Ramos (cell line): ENCODE measurements around the gene ZNF432.

ENCODE experiments used
- in situ Hi-C: fragments of 300-500 bp; cut with MboI; formaldehyde crosslinking; loops from one replicate; pipeline ENCODE4 v1.14.3; 2022; ENCODE audit warnings: low sequenced_read_pairs; ENCODE audit not compliant: unreplicated experiment

ZNF432 gene

DNA sequence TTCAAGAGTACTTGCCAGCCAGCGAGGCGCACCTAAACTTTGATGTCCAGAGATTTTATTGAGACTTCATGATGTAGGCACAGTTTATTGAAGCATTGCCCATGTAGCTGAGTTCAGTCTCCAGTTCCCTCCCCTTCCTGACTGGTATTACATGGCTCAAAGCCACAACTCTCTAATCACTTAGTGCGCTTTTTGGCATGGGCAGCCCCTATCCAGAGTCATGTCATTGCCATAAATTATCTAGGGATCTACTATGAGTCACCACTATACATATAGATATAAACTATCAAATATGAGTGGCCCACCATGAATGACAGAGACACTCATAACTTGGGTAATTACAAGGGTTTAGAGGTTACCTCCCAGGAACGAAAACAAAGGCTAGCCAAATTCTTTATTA is 28.1 kb downstream of the ZNF432 start:
- in situ Hi-C loops, result no loop called here

DNA sequence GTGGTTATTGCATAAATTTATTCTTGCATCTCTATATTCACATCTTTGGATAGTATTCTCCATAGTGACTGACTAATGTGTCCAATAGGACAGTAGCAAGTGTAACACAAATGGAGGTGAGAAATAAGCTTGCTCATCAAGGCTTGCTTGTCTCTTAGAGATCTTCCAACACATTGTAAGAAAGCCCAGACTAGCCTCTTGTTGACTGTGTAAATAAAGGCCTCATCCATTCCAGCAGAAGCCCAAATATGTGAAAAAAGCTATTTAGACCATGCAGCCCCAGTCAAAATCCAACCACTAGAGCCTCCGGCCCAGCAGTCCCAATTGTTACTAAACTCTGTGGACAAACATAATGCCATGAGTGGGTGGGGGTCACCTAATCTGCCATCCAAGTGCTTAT is 38.0 kb downstream of the ZNF432 start:
- in situ Hi-C loops, result no loop called here

DNA sequence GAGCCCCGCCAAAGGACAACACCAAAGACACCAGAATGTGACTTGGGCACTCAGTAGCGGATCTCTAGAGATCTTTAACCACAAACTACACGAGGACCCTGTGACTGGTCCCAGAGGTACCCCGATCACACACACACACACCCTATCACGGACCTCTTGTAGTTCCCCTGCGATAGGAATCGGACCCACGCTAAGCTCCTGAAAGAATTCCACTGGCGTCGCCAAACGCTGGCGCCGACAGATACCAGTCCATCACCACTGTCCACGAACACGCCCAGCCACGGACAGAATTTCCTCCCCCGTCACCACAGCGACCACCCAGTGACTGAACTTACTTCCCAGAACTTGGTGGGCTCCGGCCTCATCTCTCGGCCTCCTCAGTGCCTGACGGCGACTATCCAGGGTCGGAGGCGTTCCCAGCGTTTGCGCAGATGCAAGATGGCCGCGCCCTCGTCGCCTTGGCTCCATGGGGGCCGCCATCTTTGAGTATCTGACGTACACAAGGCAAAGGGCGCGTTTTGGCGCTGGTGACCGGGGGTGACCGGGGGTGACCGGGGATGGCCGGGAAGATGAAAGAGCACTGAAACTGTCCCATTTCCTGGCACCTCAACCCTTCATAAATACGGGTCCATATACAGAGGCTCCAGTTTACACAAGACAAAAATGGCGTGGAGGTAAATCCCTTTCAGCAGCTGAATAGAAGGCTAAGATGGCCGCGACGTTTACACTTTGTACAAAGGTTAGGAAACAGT is 40.7 kb downstream of the ZNF432 start, which contains the start of gene ZNF615:
Gene ZNF615, minus strand, starts transcription at position 406 of the 752 bp plus-strand sequence. CDS start 4,500 bp downstream, outside the sequence.
- in situ Hi-C loops, result no loop called here

DNA sequence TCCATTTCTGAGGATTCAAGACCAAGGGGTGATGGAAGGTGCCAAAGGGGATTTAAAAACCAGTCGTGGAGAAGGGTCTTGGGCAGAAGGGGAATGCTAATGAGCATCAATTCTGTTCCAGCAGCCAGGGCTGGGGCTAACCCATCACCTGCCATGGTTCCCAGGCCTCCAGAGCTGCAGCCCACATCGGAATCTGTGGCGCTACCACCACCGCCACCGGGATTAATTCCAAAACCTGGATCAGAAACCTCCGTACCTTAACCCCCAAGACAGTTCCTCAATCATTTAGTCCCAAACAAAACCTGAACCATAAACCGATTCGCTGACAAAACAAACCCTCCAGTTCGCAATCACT is 41.2 kb downstream of the ZNF432 start:
- in situ Hi-C loops, result no loop called here

DNA sequence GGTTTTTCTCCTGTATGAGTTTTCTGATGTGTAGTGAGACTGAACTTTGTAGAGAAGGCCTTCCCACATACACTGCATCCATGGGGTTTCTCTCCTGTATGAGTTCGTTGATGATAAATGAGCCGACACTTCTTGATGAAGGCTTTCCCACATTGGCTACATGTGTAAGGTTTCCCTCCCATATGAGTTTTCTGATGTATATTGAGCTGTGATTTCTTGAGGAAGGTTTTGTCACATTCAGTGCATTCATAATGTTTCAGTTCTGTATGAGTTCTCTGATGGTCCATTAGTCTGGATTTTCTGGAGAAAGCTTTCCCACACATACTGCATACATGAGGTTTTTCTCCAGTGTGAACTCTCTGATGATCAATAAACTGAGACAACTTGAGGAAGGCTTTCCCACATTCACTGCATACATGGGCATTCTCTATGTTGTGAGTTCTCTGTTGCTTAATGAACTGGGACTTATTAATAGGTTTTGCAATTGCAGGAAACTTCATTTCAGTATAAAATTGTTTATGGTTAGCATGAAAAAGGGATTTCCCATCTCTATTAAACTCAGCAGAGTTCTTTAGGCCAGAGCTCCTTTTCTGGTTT is 54.5 kb downstream of the ZNF432 start:
- in situ Hi-C loops, result no loop called here

DNA sequence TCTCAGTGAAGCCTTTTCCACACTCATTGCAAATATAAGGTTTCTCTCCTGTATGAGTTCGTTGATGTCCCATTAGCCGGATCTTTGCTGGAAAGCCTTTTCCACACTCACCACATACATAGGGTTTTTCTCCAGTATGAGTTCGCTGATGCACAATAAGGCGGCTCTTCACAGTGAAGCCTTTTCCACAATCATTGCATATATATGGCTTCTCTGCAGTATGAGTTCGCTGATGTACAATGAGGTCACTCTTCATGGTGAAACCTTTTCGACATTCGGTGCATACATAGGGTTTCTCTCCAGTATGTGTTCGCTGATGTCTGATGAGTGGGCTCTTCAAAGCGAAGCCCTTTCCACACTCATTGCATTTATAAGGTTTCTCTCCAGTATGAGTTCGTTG is 55.2 kb downstream of the ZNF432 start:
- in situ Hi-C loops, result no loop called here

DNA sequence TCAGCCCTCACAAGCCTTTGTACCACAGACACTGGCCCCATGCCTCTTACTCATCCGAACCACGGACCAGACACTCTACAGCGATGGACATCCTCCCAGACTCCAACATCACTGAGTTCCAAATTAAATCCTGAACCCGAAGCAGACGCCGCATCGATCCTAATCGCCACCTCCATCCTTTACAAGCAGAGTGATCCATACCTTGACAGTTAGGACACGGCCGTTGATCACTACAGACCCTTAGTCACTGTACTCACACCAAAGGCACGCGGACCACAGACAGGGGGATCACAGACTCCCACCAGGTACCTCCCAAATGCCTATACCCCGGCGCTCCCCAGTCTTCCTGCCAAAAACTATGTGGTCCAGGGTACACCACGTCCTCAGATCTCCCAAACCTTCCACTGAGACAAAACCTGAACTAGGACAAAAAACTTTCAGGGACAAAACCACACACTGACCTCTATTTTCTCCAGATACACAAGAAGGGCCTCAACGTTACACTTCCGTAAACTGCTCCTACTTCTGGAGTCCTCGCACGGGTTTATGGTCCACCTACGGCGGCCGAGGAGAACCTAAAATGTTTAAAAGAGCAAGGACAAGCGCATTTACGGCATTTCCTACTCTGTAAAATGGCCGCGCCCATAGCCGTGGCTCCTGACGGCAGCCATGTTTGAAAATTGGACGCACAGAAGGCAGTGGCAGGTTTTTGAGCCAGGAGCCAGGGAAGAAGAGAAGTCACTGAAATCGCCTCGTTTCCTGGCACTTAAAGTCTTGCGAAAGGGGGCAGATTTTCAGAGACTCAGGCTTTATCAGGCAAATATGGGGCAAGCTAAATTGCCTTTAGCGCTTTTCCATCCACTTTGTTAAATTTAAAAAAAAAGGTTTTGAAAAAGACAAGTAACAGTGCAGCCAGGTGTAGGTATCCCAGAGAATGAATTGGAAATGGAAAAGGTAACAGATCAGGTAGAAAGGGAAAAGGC is 62.0 kb downstream of the ZNF432 start, which contains the start of gene ZNF350:
Gene ZNF350, minus strand, starts transcription at position 532 of the 983 bp plus-strand sequence. CDS start 12,480 bp downstream, outside the sequence.
- in situ Hi-C loops, result no loop called here

DNA sequence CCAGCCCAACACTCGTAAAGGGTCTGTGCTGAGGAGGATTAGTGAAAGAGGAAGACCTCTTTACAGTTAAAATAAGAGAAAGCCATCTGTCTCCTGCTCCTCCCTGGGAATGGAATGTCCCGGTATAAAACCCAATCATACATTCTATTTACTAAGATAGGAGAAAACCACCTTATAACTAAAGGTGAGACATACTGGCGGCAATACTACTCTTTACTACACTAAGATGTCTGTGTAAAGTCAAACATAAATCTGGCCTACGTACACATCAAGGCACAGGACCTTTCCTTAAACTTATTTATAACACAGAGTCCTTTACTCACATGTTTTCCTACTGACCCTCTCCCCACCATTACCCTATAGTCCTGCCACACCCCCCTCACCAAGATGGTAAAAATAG is 65.3 kb downstream of the ZNF432 start:
- in situ Hi-C loops, result no loop called here
